Hindlimb muscle (tissue), 1 donor: ENCODE measurements around the gene TLE5. TPM values are rescaled to one million over a fixed set of nuclear protein-coding genes. Genes with fewer than 3 reads are reported as not detected.

Experiments used
- DNase-seq: peaks from one replicate; pipeline ENCODE4 v3.0.0-alpha.2; 2013
- polyA plus RNA-seq: library from polyadenylated mRNA; unstranded; fragments of 120-200 nt; gene quantifications from one replicate; pipeline ENCODE4 v1.2.1, GENCODE V29; 2013; ENCODE audit not compliant: insufficient read length

TLE5 gene, protein sequence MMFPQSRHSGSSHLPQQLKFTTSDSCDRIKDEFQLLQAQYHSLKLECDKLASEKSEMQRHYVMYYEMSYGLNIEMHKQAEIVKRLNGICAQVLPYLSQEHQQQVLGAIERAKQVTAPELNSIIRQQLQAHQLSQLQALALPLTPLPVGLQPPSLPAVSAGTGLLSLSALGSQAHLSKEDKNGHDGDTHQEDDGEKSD
- polyA plus RNA-seq, result 691 TPM

DNA sequence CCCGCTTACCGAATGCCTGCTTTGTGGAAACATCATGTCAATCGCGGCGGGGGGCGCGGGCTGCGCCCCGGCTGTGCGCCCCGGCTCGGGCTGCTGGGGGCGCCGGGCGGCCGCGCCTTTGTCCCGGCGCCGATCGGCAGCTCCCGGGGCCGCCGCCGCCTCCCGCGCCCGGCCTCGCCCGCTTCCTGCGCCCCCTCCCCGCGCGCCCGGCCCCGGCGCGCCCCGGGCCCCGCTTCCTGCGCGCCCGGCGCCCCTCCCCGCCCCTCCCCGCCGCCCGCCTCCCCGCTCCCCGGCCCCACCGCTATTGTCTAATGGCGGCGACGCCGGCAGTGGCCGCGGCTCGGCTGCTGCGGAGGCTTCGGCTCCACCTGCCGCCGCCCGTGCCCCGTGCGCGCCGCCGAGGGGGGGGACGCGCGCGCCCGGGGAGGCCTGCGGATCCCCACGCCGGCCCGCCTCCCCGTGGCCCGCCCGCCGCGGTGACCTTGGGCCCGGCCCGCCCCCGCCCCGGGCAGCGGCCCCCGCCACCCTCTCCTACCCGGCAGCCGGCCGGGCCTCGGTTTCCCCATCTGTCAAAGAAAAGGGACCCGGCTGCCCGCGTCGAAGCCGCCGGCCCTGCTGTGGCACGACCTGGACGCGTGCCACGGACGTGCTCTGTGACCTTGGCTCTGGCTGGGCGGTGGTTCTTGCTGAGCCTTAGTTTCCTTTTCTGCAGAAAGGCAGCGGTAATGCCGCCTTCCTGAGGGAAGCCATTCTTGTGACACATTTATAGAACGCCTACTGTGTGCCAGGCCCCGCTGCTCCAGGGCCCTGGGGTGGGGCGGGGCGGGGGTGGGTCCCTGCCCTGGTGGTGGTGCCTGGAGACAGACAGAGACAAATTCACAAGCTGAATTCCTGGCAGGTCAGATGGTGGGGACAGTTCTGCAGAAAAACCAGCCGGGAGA, at the start of gene TLE5:
Gene TLE5 (minus strand): TSS at position 331 of the 941 bp plus-strand sequence. CDS start 295 bp downstream, at position 36.
- DNase-seq, result peak; percentile 69

DNA sequence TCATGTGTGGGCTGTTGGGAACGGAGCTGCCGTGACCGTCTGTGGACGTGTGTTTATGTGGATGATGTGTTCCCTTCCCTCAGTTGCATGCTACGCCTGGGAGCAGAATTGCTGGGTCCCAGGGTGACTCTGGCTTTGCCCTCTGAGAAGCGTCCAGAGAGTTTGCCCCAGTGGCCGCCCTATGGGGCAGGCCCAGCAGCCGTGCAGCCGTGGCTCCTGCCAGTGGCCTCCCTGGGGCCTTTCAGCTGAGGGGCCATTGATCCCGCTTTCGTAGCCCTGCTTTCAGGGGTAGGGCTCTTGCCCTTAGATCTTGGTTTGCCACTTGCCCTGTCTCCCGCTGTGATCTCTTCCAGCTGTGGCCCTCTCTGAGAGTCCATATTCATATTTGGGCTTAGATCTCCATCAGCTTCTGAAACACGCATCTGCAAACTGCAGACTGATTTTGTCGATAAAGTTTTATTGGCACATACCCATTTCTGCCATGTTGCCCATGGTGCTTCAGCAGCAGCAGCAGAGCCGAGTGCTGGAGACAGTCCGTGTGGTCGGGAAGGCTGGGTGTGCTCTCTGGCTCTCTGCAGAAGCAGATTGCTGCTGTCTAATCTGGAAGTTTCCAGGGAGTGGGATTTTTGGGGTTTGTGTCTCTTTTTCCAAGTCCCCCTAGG, 49.4 kb upstream of the TLE5 start:
- DNase-seq, result no peak

DNA sequence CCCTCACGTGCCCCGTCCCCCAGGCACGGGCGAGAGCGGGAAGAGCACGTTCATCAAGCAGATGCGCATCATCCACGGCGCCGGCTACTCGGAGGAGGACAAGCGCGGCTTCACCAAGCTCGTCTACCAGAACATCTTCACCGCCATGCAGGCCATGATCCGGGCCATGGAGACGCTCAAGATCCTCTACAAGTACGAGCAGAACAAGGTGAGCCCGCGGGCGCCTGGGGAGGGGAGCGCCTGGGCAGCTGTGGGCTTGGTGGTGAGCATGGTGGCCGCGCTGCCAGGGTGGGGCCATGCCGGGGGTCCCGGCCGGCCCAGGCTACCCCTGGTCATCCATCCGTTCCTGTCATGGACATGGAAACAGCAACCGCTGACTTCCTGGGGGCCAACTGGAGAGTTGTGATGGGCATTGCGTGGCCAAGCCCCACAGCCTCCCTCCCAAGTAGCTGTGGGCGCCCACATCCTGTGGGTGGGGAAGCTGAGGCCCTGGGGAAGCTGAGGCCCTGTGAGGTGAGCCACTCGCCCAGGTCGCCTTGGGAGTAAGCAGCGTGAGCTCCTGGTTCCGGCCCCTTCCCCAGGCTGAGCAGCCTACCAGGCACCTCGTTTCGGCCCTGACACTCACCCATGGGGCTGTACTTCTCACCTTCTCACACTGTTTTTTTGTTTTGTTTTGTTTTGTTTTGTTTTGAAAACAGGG, 48.0 kb upstream of the TLE5 start:
- DNase-seq, result no peak

DNA sequence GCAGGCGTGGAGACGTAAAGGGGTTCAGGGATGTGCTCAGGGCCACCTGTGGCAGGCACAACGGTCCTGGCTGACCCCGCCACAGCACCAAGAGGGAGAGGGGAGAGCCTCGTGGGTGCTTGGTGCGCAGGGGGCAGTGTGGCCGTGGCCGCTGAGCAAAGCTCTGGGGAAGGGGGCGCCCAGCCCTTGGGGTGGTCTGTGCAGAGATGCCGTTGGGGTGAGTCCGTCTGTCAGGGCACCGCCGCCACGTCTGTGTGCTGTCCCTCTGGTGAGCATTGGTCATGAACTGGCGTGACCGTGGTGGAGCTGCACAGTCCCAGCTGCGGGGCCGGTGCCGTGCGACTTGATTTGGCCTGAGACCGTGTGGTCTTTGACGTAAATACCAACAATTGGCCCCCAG, 47.2 kb upstream of the TLE5 start:
- no peak for DNase-seq

DNA sequence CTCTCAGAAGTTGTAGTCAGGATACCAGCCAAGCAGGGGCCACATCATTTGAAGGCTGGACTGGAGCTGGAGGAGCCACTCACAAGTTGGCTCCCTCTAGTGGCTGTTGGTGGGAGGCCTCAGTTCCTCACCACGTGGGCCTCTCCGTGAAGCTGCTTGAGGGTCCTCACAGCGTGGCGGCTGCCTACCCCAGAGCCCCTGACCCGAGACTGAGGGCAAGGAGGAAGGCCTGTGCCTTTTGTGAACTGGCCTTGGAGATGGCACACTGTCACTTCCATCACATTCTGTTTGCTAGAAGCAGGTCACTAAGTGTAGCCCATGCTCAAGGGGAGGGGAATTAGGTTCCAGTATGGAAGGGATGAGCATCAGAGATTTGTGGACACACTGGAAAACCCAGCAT, 46.5 kb upstream of the TLE5 start:
- DNase-seq, result no peak

DNA sequence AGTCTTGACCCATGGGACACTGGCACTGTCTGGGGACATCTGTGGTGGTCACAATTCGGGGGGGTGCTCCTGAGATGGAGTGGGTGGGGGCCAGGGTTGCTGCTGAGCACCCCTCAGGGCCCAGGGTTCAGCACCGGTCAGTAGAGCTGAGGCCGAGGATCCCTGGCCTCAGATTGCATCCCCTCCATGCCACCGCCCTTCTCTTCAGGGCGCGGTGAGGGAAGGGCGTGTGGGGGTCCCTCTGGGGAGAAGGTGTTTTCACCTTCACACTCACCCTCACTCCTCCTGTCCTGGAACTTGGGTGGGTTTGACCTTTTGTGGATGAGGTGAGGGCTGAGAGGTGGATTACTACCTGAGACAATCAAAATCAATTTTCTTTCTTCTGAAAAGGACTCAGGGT, 45.4 kb upstream of the TLE5 start:
- DNase-seq, result no peak

DNA sequence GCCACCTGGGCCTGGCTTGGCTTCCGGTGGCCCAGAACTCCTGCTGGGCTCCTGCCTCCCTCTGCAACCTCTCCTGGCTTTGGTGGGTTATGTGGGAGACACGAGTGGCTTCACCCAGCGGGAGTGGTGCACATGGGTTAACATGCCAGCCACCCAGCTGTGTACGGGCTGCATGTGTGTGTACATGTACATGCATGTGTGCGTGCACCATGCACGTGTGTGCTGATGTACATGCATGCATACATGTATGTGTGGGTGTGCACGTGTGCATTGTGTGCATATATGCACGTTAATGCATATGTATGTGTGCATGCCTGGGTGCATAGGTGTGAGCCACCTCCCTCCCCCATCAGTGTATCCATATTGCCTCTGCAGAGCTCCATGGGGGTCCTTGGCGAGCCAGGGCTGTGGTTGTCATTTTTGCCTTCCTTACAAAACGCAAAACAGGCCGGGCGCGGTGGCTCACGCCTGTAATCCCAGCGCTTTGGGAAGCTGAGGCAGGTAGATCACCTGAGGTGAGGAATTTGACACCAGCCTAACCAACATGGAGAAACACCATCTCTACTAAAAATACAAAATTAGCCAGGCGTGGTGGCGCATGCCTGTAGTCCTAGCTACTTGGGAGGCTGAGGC, 44.3 kb upstream of the TLE5 start:
- DNase-seq, result no peak

DNA sequence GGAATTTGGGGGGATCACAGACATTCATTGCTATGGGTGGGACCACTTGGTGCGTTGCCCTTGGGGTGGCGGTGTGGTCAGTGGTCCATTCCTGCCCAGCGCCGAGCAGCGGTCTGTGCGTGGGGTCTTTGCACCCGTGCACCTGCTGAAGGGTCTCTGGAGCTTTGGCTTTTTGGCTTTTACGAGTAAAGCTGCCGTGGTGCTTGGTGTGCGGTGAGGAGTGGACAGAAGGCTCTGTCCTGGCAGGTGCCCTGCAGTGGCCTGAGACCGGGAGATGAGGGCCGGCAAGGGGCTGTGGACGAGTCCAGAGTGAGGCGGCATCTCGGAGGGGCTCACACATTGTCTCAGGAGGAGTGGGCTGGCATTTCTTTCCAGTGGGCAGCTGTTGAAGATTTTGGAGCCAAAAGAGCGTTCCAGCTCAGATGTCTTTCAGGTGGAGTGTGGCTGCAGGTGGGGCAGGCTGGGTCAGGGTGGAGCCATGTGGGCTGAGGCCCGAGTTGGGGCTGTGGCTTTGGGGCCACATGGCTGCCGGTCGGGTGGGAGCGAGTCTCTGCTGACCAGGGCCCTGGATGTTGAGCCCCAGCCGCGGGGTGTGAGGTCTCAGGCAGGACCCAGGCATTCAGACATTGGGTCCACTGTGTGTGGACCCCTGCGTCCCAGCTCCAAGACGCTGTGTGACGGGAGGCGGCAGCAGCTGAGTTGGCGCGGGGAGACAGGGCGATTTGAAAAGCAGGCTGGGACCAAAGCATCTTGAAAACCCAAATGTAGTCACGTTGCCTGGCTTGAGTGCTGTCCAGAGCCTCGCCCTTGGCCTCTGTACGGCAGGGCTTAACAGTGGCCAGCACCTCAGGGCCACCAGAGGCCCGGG, 43.6 kb upstream of the TLE5 start:
- no peak for DNase-seq

DNA sequence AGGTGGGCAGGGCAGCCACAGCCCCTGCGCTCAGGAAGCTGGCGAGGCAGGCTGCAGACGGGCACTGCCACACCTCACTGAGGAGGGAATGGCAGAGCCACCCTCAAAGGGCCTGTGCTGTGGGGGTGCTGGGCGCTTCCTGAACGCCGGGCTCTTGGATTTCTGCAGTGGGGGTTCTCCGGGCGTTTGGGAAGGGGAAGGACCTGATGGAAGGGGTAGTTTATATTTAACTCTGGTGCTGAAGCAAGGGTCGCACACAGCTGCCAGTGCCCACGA, 42.4 kb upstream of the TLE5 start:
- no peak for DNase-seq

DNA sequence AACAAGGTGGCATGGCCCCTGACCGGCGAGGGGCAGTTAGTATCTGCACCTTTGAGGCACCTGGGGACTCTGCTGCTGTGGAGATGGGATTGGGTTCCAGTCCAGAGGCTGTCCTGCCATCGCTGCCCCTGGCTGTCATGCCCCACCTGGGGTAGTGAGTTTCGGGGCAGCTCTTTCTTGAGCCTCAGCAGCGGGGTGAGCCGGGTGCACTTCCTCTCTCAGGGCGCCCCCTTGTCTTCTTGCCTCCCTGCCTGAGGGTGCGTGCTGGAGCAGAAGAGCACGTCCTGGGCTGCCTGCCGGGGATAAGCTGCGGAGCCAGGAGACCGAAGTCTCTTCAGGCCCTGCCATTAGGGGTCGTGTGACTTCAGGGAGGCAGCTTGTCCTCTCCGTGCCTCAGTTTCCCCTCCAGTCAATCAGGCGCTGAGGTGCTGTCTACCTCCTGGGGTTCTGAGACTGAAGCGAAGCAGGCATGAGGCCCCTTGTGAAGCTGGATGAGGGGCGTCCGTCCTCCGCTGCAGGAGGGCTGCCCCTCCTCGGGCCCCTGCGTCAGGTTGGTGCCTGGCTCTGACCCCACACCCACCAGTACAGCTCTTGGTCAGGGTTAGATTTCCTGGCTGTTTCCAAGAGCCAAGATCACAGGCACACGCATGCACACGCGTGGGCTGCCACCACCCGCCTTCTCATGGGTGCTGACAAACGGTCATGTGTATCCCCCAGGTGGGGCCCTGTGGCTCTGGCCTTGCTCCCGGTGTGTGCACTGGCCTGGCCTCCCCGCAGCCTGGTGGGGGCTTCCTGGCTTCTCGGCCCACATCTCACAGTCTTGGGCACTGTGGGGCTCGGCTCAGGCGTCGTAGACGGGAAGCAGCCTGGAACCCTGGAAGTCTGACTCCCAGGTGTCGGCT, 40.2 kb upstream of the TLE5 start:
- no peak for DNase-seq

DNA sequence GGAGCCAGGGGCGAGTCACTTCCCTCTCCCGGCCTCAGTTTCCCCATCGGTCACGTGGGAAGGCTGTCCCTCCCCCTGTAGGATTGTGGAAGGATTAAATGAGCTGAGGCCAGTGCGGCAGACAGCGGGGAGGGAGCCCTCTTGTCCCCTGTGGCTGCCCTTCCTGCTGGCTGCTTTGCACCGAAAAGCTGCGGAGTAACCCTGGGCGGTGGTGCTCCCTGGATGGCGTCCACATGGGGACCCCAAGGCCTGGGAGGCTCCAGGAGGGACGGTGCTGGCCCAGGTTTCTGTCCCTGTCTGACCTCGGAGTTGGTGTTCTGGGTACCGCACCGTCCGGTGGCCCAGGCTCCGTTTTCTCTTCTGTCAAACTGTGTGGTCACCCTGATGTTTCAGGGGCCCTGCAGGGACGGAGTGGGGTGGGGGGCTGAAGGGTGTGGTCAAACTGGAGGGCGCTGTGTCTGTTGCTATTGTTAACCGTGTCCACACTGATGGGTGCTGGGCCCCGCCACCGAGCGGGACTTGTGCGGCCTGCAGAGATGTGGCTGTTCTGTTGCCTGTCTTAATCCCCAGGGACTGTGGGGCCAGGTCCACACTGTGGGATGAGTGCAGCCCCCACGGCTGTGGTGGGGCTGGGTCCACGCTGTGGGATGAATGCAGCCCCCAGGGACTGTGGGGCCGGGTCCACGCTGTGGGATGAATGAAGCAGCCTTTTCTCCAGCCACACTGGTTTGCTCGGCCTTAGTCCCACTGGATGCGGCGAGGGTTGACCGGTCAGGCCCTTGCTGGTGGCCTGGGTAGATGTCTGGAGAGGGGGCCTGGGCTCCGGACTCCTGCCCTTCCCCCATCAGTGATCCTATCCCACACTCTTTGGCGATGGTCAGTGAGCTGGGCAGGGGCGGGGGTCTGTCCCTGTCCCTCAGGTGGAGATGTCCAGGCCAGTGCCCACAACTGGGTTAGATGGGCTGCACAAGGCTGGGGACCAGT, 38.7 kb upstream of the TLE5 start:
- DNase-seq, result no peak

DNA sequence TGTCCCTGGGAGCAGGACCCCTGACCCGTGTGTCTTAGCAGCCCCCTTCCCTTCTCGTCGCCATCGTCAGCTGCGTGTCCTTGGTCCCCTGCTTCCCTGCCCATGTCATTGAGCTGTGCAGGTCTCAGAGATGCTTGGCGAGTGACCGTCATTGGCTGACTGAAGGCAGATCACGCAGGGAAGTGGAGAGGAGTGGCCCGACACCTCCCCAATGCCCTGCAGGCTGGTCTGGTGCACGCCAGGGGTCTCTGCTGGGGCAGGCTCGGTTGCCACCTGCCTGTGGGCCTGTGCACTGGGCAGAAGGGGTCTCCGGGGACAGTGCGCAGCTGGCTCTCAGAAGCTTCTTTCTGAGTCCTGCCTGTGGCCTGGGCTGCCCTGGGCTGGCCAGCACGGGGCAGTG, 38.0 kb upstream of the TLE5 start:
- DNase-seq, result no peak

DNA sequence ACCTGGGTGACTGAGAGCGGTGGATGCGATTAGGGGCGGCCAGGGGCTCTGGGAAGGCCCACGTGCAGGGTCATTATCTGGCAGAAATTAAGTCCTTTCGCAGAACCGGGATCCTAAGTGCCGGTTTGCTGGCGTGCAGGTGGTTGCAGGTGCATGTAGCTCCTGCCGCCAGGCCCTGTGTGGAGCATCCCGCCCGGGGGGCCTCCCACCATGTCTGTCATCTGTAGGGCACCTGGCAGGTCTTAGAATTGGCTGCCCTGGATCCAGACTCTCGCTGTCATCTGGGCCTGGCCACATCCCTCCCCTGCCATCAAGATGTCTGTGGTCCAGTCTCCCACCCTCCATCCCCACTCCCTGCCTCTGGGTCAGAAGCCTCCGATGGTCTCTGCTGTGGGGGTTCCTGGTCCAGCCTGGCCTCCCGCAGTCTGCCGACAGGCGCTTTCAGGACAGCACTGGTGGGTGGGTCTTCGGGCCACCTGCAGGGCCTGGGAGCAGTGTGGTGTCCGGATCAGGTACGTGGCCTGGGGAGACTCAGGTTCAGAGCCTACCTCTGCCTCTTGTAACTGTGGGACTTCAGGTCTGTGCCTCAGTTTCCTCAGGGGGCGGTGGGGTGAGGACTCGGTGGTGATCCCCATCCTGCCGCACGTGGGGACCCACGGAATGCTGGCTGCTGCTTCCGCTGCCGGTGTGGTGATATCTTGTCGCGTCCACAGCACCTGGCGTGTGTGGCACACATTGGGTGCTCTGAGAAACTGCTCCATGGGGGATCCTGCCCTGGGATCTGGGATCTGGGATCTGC, 37.3 kb upstream of the TLE5 start:
- no peak for DNase-seq

DNA sequence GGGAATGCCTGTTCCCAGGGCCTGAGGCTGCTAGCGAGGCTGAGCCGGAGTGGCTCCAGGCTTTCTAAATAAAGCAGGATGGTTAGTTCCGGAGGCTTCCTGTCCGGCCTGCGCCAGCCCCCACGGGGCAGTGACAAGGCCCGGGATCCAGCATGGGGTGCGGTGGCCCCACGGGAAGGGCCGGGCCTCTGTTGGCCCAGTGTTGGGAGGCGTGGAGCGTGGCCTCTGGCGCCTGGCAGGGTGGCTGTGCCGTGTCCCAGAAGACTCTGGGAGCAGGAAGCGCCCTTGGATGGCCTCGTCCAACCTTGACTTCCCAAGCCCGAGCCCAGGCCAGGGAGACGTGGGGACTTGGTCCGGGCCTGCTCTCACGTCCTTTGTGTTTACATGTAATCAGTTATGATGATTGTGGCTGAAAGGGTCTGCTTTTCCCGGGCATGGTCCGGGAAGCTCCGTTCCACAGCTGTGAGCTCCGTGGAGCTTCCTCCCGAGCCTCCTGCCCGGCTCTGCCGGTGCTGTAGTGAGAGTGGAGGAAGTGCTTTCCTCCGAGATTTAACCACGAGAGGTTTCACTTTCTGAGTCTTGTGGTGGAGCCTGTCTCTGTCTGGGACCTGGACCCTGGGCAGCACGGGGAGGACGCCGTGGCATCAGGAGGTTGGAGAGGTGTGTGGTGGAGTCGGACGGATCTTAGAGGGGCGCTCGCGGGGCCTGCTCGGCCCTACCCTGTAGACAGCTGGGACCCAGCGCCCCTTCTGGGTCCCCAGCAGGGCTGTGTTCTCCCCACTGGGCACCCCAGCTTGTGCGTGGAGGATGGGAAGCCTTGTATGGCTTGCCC, 36.4 kb upstream of the TLE5 start:
- DNase-seq, result no peak

DNA sequence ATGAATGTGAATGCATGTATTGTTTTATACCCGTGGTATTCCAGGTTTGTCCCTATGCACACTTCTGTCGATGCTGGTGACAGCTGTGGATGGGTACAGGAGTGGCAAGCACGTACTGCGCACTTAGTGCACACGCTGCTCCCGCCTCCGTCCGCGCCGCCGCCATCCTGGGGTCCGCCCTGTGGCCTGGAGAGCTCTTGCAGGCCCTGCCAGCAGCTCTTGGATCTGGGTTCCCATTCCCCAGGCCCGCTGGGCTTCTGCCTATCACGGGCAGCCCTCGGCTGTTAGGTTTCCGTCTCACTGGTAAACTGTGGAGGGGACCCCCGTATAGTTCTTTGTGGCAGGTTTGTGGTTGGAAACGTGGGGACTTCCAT, 35.8 kb upstream of the TLE5 start:
- DNase-seq, result no peak

DNA sequence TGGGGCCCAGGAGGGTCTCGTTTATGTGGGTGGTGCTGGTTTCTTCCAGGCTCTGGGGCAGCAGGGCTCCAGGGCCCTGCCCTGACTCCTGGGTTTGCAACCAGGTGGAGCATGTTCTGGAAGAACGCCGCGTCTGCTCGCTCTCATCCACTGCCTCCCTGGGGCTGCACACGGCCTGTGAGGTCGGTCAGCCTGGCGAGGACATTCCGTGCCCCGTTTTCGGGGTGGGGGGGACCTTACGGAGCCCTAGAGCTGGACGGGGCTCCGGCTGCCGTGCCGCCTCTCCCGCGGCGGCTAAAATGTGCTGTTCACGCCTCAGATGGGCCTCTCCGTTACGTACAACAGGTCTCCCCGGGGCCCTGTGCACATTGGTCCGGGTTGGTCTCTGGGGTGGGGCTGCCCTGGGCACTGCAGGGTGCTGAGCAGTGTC, 35.2 kb upstream of the TLE5 start:
- DNase-seq, result no peak

DNA sequence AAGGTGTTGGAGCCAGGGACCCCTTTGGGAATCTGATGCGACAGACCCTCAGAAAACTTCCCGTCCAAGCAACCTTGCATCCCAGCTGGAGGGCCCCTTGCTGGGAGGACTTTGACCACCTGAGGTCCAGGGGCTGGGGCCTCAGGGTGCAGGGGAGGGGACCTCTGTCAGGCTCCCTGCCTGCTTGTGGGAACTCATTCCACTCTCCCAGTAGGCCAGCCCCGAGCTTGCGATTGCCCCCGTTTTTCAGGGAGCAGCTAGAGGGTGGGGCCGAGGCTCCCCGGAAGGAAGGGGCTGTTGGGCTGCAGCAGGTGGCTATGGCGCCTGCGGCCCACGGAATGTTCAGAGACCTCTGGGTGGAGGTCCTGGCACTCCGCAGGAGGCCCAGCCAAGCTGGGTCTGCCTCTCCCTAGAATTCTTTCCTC, 34.6 kb upstream of the TLE5 start:
- no peak for DNase-seq
